SIG-M5 treated with dmso at 0.1 percent for 504 hours (cell line): ENCODE results near the gene GSK3B.

Experiments
- DNase-seq: peaks from one replicate; lab custom pipeline; 2025; ENCODE audit not compliant: unreplicated experiment; lab: John Stamatoyannopoulos, UW

GSK3B gene

GRCh38 chr3:119831022-119831421 is 263.2 kb downstream of the GSK3B start:
- peak; percentile 23 for DNase-seq

GRCh38 chr3:119829420-119829819 is 264.8 kb downstream of the GSK3B start:
- no peak for DNase-seq

GRCh38 chr3:119826711-119827608 is 267.3 kb downstream of the GSK3B start:
- no peak for DNase-seq

- DNase-seq: no peak
These were observed 268.4 kb downstream of the GSK3B start for GRCh38 chr3:119825820-119826219.

- no peak for DNase-seq
These were observed 274.4 kb downstream of the GSK3B start for GRCh38 chr3:119819806-119820205.

GRCh38 chr3:119818937-119819336 is 275.3 kb downstream of the GSK3B start:
- no peak for DNase-seq

- no peak for DNase-seq
These were observed 276.5 kb downstream of the GSK3B start for GRCh38 chr3:119817583-119818363.

- DNase-seq: no peak
These were observed 277.2 kb downstream of the GSK3B start for GRCh38 chr3:119817071-119817470.

GRCh38 chr3:119815716-119816115 is 278.5 kb downstream of the GSK3B start:
- DNase-seq: no peak

- DNase-seq: no peak
These were observed 281.7 kb downstream of the GSK3B start for GRCh38 chr3:119812491-119813058.

- DNase-seq: no peak
These were observed 284.2 kb downstream of the GSK3B start for GRCh38 chr3:119810018-119810435.

GRCh38 chr3:119809249-119810017 is 284.8 kb downstream of the GSK3B start:
- no peak for DNase-seq

GRCh38 chr3:119808843-119809242 is 285.4 kb downstream of the GSK3B start:
- DNase-seq: no peak

- DNase-seq: no peak
These were observed 286.0 kb downstream of the GSK3B start for GRCh38 chr3:119808244-119808643.

- no peak for DNase-seq
These were observed 293.4 kb downstream of the GSK3B start for GRCh38 chr3:119800844-119801243.

- no peak for DNase-seq
These were observed 297.5 kb downstream of the GSK3B start for GRCh38 chr3:119796785-119797184.

GRCh38 chr3:119796368-119796767 is 297.9 kb downstream of the GSK3B start:
- no peak for DNase-seq

GRCh38 chr3:119795849-119796248 is 298.4 kb downstream of the GSK3B start:
- no peak for DNase-seq

- peak; percentile 39 for DNase-seq
These were observed 299.2 kb downstream of the GSK3B start for GRCh38 chr3:119794971-119795612.

GRCh38 chr3:119794401-119794800 is 299.8 kb downstream of the GSK3B start:
- DNase-seq: no peak
